NCI-H1417 (cell line): ENCODE measurements around the gene TREH.
"Not testable (repeated sequence)": the region's sequence is repeated elsewhere in the genome, so short reads cannot be mapped to it uniquely, and the experiment has no call there.

Experiments used
- DNase-seq, 3 experiments: peaks; one replicate each; lab custom pipeline; 2025; lab: John Stamatoyannopoulos, UW

TREH gene

GRCh38 chr11:118679483-118679882 is at the start of gene TREH:
TSS of gene TREH (minus strand) at chr11:118679650. CDS start at chr11:118679627, 23 bp downstream.
- no peak for DNase-seq

- DNase-seq: not testable (repeated sequence)
Observed at GRCh38 chr11:118728112-118728511, 48.7 kb upstream of the TREH start.

GRCh38 chr11:118727721-118728066 is 48.2 kb upstream of the TREH start:
- not testable (repeated sequence) for DNase-seq

GRCh38 chr11:118727001-118727720 is 47.7 kb upstream of the TREH start:
- DNase-seq: not testable (repeated sequence)

- DNase-seq: not testable (repeated sequence)
Observed at GRCh38 chr11:118721478-118722015, 42.1 kb upstream of the TREH start.

GRCh38 chr11:118720740-118721139 is 41.3 kb upstream of the TREH start:
- DNase-seq: not testable (repeated sequence)

- DNase-seq: not testable (repeated sequence)
Observed at GRCh38 chr11:118720078-118720477, 40.6 kb upstream of the TREH start.

GRCh38 chr11:118718562-118718961 is 39.1 kb upstream of the TREH start:
- not testable (repeated sequence) for DNase-seq

GRCh38 chr11:118717733-118718132 is 38.3 kb upstream of the TREH start:
- not testable (repeated sequence) for DNase-seq

- not testable (repeated sequence) for DNase-seq
Observed at GRCh38 chr11:118717221-118717620, 37.8 kb upstream of the TREH start.

- peak; percentile 57 to 89 (median 68) for DNase-seq
Observed at GRCh38 chr11:118715837-118716260, 36.4 kb upstream of the TREH start.

GRCh38 chr11:118715245-118715831 is 35.9 kb upstream of the TREH start:
- no peak for DNase-seq

GRCh38 chr11:118714816-118715215 is 35.4 kb upstream of the TREH start:
- no peak for DNase-seq

- not testable (repeated sequence) for DNase-seq
Observed at GRCh38 chr11:118714416-118714815, 35.0 kb upstream of the TREH start.

GRCh38 chr11:118708296-118708695 is 28.8 kb upstream of the TREH start:
- DNase-seq: no peak

GRCh38 chr11:118706546-118706825 is 27.0 kb upstream of the TREH start:
- no peak for DNase-seq

GRCh38 chr11:118705791-118706545 is 26.5 kb upstream of the TREH start:
- no peak for DNase-seq

GRCh38 chr11:118705111-118705741 is 25.8 kb upstream of the TREH start:
- DNase-seq: no peak

GRCh38 chr11:118703563-118704106 is 24.2 kb upstream of the TREH start:
- no peak for DNase-seq

GRCh38 chr11:118699506-118700220 is 20.2 kb upstream of the TREH start:
- no peak for DNase-seq

- DNase-seq: no peak
Observed at GRCh38 chr11:118697346-118697745, 17.9 kb upstream of the TREH start.
